KG1 (cell line): ENCODE data around the gene SIRPA.

Experiments used
- DNase-seq: peaks from one replicate; lab custom pipeline; 2025; lab: John Stamatoyannopoulos, UW

Gene SIRPA

DNA sequence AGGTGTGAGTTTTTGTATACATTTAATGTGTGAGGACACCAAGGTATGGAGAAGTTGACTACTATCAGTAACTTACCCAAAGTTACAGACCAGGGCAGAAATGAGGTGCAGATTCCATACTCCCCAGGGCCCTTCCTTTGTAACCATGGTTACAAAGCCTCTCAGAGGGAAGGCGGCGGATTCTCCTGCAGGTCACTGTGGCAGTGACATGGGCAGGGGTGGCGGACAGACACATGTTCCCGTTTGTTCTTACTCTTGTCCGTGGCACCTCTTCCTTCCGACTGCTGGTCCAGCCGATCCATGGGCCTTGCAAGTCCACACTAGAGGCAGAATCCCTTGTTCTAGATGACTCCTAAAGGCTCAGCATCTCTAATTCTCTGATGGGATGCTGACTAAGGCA, 55.6 kb downstream of the SIRPA start:
- no peak for DNase-seq

DNA sequence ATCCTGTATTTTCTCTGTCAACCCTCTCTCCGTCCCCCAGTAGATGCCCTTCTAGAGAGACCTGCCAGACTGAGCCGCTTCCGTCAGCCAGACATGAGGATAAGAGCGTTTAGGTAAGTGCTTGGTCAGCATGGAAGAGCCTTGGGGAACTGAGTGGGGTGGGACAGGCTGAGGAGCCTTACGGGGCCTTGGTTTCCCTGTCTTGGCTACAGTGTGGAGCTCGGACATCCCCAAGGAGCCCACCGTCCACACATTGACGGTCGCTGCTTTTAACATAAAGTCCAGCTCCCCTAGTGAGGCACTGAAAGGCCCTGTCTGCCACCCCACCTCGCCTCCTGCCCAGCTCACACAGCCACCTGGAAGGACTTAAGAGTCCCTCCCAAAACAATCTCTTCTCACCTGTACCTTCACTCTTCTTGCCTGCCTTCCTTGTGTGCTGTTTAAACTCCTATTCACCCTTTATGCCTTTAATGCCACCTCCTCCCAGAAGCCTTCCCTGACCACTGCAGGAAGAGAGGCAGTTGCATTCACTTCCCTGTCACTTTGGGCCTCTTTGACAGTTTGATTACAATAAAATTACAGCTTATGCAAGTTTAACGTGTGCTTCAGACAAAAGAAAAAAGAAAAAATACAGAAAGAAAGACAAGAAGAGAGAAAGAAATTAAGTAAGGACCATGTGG, 56.4 kb downstream of the SIRPA start:
- no peak for DNase-seq

GRCh38 chr20:1952737-1953530, 57.7 kb downstream of the SIRPA start:
- no peak for DNase-seq

- DNase-seq, result no peak
Measured at GRCh38 chr20:1953621-1954020, 58.4 kb downstream of the SIRPA start.

- no peak for DNase-seq
Measured at GRCh38 chr20:1955217-1955616, 60.0 kb downstream of the SIRPA start.

DNA sequence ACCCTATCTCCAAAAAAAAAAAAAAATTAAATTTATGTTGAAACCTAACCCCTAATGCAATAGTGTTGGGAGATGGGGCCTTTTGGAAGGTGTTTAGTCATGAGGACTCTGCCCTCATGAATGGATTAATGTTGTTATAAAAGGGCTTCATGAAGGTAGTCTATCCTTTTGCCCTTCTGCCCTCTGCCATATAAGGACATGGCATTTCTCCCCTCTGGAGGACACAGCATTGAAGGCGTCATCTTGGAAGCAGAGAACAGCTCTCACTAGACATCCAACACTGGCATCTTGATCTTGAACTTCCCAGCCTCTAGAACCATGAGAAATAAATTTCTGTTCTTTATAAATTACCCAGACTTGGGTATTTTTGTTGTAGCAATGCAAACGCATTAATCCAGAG, 63.2 kb downstream of the SIRPA start:
- DNase-seq, result no peak

GRCh38 chr20:1959156-1959555, 63.9 kb downstream of the SIRPA start:
- DNase-seq, result no peak

DNA sequence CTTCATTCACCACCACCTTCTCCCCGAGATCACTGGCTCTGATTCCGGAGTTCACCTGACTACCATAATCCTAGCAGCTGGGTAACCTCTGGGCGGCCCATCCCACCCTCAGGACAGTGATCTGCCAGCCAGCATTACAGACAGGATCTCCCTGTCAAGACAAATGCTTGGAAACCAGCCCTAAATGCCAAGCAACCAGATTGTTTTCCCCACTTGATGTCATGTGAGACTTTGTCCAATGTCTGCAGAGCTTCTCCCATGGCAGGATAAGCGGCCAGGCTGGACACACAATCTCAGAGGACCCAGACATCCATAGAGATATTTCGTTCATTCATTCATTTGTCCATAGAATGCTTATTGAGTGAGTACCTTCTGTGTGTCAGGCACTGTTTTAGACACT, 66.2 kb downstream of the SIRPA start:
- DNase-seq, result no peak

GRCh38 chr20:1964061-1964460, 68.9 kb downstream of the SIRPA start:
- no peak for DNase-seq

DNA sequence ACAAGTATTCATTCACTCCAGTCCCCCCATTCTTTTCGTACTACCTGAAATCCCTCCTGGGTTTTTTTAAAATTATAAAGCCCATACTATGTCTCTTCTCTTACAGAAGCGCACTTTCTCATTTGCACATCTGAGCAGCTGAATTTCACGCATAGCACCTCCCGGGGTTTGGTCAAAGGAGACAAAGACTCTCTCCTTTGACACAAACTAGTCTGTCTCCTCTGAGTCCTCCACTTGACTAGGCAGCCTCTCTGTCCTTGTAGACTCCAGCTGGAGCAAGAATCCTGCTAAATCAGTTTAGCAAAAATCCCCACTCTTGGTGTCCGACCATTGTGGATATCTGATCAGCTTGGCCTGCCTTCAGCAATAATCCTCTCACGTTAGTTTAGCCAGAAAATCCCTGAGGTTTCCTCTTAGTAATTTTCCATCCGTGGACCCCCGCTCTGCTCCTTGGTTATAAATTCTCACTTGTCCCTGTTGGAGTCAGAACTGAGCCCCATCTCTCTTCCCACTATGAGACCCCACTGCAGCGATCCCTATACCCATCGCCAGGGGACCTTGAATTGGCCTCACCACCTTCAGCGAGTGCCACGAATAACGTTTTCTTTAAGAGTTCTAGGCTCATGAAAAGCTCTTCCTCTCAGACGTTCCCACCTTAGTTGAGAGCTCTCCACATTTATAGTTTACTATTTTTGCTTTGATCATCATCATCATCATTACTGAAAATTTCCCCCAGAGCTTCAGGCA, 69.6 kb downstream of the SIRPA start:
- no peak for DNase-seq

DNA sequence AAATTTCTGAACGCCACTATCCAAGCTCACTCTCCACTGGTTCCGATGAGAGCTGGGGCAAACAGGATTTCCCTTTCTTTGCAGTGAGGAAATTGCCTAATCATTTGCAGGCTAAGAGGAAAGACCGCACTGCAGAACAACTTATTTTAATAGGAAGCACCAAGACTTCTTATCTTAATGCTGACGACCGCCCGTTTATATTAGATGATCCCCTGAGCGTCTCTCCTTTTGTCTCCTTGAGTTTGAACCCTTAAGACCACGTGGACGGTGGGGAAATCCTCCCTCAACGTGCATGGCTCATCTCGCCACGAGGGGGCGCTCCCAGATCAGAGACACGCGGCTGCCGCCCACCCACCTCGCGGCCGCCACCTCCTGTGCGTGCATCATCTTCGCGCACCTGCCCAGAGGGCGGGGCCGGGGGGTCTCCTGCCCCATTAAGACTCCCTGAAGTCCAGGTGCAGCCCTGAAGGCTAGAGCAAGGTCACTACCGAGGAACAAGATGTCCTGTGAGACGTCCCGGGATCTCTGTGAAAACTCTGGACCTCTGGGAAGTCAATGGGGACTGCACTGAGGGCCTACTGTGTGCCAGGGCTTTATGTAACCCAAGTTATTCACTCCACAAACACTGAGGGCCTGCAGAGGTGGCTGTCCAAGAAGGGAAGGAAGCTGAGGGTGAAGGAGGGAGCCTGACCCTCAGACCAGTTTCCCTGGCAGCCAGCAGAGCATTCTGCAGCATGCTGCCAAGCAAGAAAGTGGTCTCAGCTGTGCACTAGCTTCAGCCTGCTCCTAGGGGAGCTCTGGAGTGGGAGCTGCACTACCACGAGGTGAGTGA, 70.5 kb downstream of the SIRPA start:
- peak; percentile 63 for DNase-seq

- no peak for DNase-seq
Measured at GRCh38 chr20:1968964-1969363, 73.8 kb downstream of the SIRPA start.

- DNase-seq, result no peak
Measured at GRCh38 chr20:1971893-1972586, 76.8 kb downstream of the SIRPA start.

- DNase-seq, result no peak
Measured at GRCh38 chr20:1973601-1974440, 78.6 kb downstream of the SIRPA start.

DNA sequence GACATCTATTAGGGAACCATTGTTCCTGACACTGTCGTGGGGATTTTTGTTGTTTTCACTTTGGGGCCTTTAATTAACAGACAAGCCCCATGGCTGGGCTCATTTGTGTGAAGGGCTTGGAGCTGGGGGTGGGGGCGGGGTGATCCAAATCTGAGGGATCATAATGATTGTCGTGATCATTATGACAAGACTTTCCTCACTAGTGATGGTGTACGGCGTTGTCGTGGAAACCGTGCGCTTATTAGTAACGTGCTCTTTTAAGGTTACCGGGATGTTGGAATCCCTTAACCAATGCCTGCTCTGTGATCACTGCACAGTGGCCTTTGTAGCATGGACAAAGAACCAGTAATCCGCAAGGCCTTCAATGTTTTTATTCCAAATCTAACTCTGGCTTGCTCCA, 80.1 kb downstream of the SIRPA start:
- no peak for DNase-seq

DNA sequence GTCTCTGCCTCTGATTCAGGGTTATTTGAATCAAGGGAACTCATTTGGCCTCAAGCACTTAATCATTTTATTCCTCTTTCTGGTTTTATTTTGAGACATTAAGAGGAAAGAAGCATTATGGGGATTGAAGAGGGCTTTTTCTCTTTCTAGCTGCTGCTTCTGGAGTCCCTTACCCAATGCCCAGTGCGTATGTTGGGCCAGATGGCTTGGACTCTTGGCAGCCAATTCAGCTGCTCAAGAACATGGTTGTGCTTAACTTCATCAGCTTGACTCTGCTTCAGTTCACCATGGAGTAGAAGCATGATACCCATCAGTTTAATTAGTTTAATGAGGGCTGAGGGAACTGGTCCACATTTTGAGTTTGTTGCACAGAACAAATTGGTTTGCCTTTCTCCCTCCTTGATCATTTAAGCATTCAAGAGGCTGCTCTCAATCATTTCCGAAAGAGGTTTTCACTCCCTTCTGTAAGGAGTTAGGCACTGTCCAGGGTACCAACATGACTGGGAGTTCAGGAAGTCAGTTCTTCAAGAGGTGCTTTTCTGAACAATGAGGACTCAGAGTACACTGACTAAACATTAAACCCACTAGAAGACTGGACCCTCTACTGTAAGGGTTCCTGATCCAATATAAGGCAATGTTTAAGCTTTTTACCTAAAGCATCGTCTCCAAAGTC, 84.0 kb downstream of the SIRPA start:
- DNase-seq, result no peak

- no peak for DNase-seq
Measured at GRCh38 chr20:1982686-1983085, 87.5 kb downstream of the SIRPA start.

DNA sequence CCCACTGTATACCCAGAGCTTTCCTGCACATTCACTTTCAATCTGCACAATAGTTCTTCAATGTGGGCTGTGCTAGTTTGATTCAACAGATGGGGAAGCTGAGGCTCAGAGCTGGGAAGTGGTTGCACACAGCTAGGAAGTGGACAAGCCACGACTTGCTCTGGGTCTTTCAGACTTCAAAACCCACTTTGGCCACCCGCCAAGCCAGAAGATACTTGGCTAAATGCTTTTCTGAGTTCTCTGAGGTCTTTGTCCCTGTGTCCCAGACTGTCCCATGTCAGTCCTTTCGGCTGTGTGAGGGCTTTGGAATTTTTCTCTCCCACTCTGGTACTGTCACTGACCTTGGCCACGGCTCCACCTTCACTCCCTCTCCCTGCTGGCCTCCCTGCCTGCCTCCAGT, 88.1 kb downstream of the SIRPA start:
- peak; percentile 3 for DNase-seq

DNA sequence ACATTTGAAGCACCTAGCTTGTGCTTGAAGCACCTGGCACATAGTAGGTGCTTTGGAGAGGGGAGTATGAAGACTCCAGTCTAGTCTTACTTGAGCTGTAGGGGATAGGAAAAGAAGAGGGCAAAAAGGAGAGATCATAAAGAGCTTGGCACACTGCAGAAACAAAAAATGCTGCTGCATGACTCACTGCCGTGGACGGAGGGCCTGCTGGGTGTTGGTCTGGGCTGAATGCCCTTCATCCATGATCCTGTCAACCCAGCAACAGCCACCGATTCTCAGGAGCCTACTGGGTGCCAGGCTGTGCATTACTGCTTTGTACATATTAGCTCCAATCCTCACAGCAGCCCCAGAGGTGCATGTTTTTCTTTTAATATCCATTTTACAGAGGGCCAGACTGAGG, 92.6 kb downstream of the SIRPA start:
- no peak for DNase-seq
